Measurements from ENCODE around the gene NKAPL. TPM values are rescaled to one million over a fixed set of nuclear protein-coding genes. Genes with fewer than 3 reads are reported as not detected.

Gene NKAPL
- total RNA-seq, 1 donor from 2014 or later: 0.79 TPM

- Histone ChIP-seq H3K36me3 (ENCODE audit: control insufficient read depth, insufficient read depth, low read length) (no peaks in the 10 kb centered on the region), H3K27me3 (ENCODE audit: control insufficient read depth, insufficient read depth, low read length) (no peaks in the 10 kb centered on the region), H3K4me3 (ENCODE audit: low read depth, low read length) (no peak overlapping the region)
- TF ChIP-seq CTCF (IDR thresholded peaks at IDR 0.05; ENCODE audit: insufficient read depth, low read length, severe bottlenecking): no peak
- no peak for FAIRE-seq
- no peak for DNase-seq (ENCODE audit: low read depth)
These were observed 18.6 kb upstream of the NKAPL start for GRCh38 chr6:28240471-28240870.

GRCh38 chr6:28243946-28244345, 15.2 kb upstream of the NKAPL start:
- H3K4me3 ChIP-seq (ENCODE audit: low read depth, low read length): no peak overlapping the region
- no peak for TF ChIP-seq CTCF (IDR thresholded peaks at IDR 0.05; ENCODE audit: insufficient read depth, low read length, severe bottlenecking)
- no peaks in the 10 kb centered on the region for H3K27me3 ChIP-seq (ENCODE audit: control insufficient read depth, insufficient read depth, low read length)
- DNase-seq (ENCODE audit: low read depth): no peak
- peaks cover 9% of the 10 kb centered on the region for H3K36me3 ChIP-seq (ENCODE audit: control insufficient read depth, insufficient read depth, low read length)
- FAIRE-seq: no peak

GRCh38 chr6:28245206-28245941, 13.7 kb upstream of the NKAPL start:
- DNase-seq (ENCODE audit: low read depth) (no peak), FAIRE-seq (peak; percentile 86)
- Histone ChIP-seq H3K27me3 (ENCODE audit: control insufficient read depth, insufficient read depth, low read length) (no peaks in the 10 kb centered on the region), H3K4me3 (ENCODE audit: low read depth, low read length) (no peak overlapping the region), H3K36me3 (ENCODE audit: control insufficient read depth, insufficient read depth, low read length) (peaks cover 9% of the 10 kb centered on the region)
- TF ChIP-seq CTCF (IDR thresholded peaks at IDR 0.05; ENCODE audit: insufficient read depth, low read length, severe bottlenecking): no peak

- peaks cover 9% of the 10 kb centered on the region for H3K36me3 ChIP-seq (ENCODE audit: control insufficient read depth, insufficient read depth, low read length)
- no peak for TF ChIP-seq CTCF (IDR thresholded peaks at IDR 0.05; ENCODE audit: insufficient read depth, low read length, severe bottlenecking)
- no peak for FAIRE-seq
These were observed 10.2 kb upstream of the NKAPL start for GRCh38 chr6:28248916-28249315.

DNA sequence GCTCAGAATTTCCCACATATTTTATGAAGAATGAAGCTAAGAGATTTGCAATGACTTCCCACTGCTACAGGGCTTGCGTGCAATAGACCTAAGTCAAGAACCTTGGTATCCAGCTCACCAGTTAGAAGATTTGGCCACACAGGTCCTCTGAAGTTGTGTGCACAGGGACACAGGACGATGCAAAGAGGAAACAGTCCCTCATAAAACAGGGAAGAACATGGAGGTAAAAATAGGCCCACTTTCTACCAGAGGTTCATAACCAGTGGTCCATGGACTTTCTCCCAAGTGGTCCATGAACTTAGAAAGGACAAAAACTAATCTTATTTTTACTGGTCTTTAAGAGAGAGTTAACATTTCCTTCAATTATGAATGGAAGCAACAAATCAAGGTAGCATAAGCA, 8.3 kb upstream of the NKAPL start:
- FAIRE-seq (no peak), DNase-seq (ENCODE audit: low read depth) (no peak)
- Histone ChIP-seq H3K4me3 (ENCODE audit: low read depth, low read length) (no peak overlapping the region), H3K36me3 (ENCODE audit: control insufficient read depth, insufficient read depth, low read length) (peaks cover 7% of the 10 kb centered on the region), H3K27me3 (ENCODE audit: control insufficient read depth, insufficient read depth, low read length) (no peaks in the 10 kb centered on the region)
- no peak for TF ChIP-seq CTCF (IDR thresholded peaks at IDR 0.05; ENCODE audit: insufficient read depth, low read length, severe bottlenecking)

More at GRCh38 chr6:28248916-28249315, 10.2 kb upstream of the NKAPL start:
- no peak for DNase-seq (ENCODE audit: low read depth)
- Histone ChIP-seq H3K27me3 (ENCODE audit: control insufficient read depth, insufficient read depth, low read length) (no peaks in the 10 kb centered on the region), H3K4me3 (ENCODE audit: low read depth, low read length) (no peak overlapping the region)

- DNase-seq (ENCODE audit: low read depth) (no peak), FAIRE-seq (no peak)
- Histone ChIP-seq H3K27me3 (ENCODE audit: control insufficient read depth, insufficient read depth, low read length) (no peaks in the 10 kb centered on the region), H3K4me3 (ENCODE audit: low read depth, low read length) (peak overlapping the region; percentile 90), H3K36me3 (ENCODE audit: control insufficient read depth, insufficient read depth, low read length) (no peaks in the 10 kb centered on the region)
- no peak for TF ChIP-seq CTCF (IDR thresholded peaks at IDR 0.05; ENCODE audit: insufficient read depth, low read length, severe bottlenecking)
These were observed 7.5 kb upstream of the NKAPL start for GRCh38 chr6:28251661-28252008.
